Measurements from ENCODE around the gene CRYGB. TPM values are rescaled to one million over a fixed set of nuclear protein-coding genes. Genes with fewer than 3 reads are reported as not detected.

Gene CRYGB
- total RNA-seq, 1 donor from 2014 or later, result not detected

- no peak for DNase-seq (ENCODE audit: extremely low spot score, unreplicated experiment)
- no peaks in the 10 kb centered on the region for H3K9me3 Mint-ChIP-seq (ENCODE audit: unreplicated experiment)
- peaks cover 39% of the 10 kb centered on the region for H3K27me3 Mint-ChIP-seq (ENCODE audit: unreplicated experiment)
- no peaks in the 10 kb centered on the region for H3K4me1 Mint-ChIP-seq (ENCODE audit: unreplicated experiment)
- H3K27ac Mint-ChIP-seq (ENCODE audit: unreplicated experiment), result no peak overlapping the region
- no peak overlapping the region for H3K4me3 Mint-ChIP-seq (ENCODE audit: unreplicated experiment)
- no peaks in the 10 kb centered on the region for H3K36me3 Mint-ChIP-seq (ENCODE audit: unreplicated experiment)
- TF ChIP-seq, protein P1, sequence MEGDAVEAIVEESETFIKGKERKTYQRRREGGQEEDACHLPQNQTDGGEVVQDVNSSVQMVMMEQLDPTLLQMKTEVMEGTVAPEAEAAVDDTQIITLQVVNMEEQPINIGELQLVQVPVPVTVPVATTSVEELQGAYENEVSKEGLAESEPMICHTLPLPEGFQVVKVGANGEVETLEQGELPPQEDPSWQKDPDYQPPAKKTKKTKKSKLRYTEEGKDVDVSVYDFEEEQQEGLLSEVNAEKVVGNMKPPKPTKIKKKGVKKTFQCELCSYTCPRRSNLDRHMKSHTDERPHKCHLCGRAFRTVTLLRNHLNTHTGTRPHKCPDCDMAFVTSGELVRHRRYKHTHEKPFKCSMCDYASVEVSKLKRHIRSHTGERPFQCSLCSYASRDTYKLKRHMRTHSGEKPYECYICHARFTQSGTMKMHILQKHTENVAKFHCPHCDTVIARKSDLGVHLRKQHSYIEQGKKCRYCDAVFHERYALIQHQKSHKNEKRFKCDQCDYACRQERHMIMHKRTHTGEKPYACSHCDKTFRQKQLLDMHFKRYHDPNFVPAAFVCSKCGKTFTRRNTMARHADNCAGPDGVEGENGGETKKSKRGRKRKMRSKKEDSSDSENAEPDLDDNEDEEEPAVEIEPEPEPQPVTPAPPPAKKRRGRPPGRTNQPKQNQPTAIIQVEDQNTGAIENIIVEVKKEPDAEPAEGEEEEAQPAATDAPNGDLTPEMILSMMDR (IDR thresholded peaks at IDR 0.05), result no peak
Measured at GRCh38 chr2:208186893-208187292, 40.9 kb upstream of the CRYGB start.

DNA sequence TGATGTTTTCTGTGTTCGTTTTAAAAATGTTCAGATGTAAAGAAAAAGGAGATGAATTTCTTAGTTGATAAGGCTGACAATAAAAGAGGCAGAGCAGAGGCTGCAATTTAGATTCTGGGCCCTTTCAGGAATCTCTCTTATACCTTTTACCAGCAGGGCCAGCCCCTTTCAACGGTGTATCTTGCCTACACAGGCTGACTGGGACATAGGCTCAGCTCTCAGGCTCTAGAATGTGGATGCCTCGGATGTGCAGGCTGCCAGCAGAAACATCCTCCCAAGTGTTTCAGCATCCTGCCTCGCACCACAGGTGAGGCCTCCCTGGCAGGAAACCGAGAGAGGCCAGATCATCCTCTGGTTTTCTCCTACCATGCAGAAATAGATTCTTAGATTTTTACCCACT lies 40.5 kb upstream of the CRYGB start:
- Mint-ChIP-seq H3K9me3 (ENCODE audit: unreplicated experiment) (no peaks in the 10 kb centered on the region), H3K4me3 (ENCODE audit: unreplicated experiment) (no peak overlapping the region), H3K27me3 (ENCODE audit: unreplicated experiment) (peaks cover 39% of the 10 kb centered on the region), H3K4me1 (ENCODE audit: unreplicated experiment) (no peaks in the 10 kb centered on the region), H3K36me3 (ENCODE audit: unreplicated experiment) (no peaks in the 10 kb centered on the region), H3K27ac (ENCODE audit: unreplicated experiment) (no peak overlapping the region)
- DNase-seq (ENCODE audit: extremely low spot score, unreplicated experiment), result no peak
- TF ChIP-seq, protein P1 (IDR thresholded peaks at IDR 0.05), result no peak

GRCh38 chr2:208183972-208184705 lies 38.2 kb upstream of the CRYGB start:
- TF ChIP-seq, protein P1 (IDR thresholded peaks at IDR 0.05), result no peak
- Mint-ChIP-seq H3K36me3 (ENCODE audit: unreplicated experiment) (no peaks in the 10 kb centered on the region), H3K27me3 (ENCODE audit: unreplicated experiment) (peaks cover 51% of the 10 kb centered on the region), H3K4me1 (ENCODE audit: unreplicated experiment) (no peaks in the 10 kb centered on the region), H3K27ac (ENCODE audit: unreplicated experiment) (no peak overlapping the region), H3K4me3 (ENCODE audit: unreplicated experiment) (no peak overlapping the region), H3K9me3 (ENCODE audit: unreplicated experiment) (no peaks in the 10 kb centered on the region)
- DNase-seq (ENCODE audit: extremely low spot score, unreplicated experiment), result no peak

GRCh38 chr2:208183526-208183925 lies 37.6 kb upstream of the CRYGB start:
- Mint-ChIP-seq H3K4me1 (ENCODE audit: unreplicated experiment) (no peaks in the 10 kb centered on the region), H3K36me3 (ENCODE audit: unreplicated experiment) (no peaks in the 10 kb centered on the region), H3K27me3 (ENCODE audit: unreplicated experiment) (peaks cover 51% of the 10 kb centered on the region), H3K9me3 (ENCODE audit: unreplicated experiment) (no peaks in the 10 kb centered on the region), H3K27ac (ENCODE audit: unreplicated experiment) (no peak overlapping the region), H3K4me3 (ENCODE audit: unreplicated experiment) (no peak overlapping the region)
- DNase-seq (ENCODE audit: extremely low spot score, unreplicated experiment), result peak; percentile 48
- TF ChIP-seq, protein P1 (IDR thresholded peaks at IDR 0.05), result no peak

- Mint-ChIP-seq H3K27ac (ENCODE audit: unreplicated experiment) (no peak overlapping the region), H3K9me3 (ENCODE audit: unreplicated experiment) (no peaks in the 10 kb centered on the region), H3K4me3 (ENCODE audit: unreplicated experiment) (no peak overlapping the region), H3K4me1 (ENCODE audit: unreplicated experiment) (no peaks in the 10 kb centered on the region), H3K36me3 (ENCODE audit: unreplicated experiment) (no peaks in the 10 kb centered on the region), H3K27me3 (ENCODE audit: unreplicated experiment) (peaks cover 51% of the 10 kb centered on the region)
- DNase-seq (ENCODE audit: extremely low spot score, unreplicated experiment), result no peak
- TF ChIP-seq, protein P1 (IDR thresholded peaks at IDR 0.05), result no peak
Measured at GRCh38 chr2:208182835-208183234, 36.9 kb upstream of the CRYGB start.
